Neural progenitor cell (in vitro differentiated cells): ENCODE results near the gene TAF6. TPM values are rescaled to one million over a fixed set of nuclear protein-coding genes. Genes with fewer than 3 reads are reported as not detected.

ENCODE experiments used
- DNase-seq: peaks from one replicate; pipeline ENCODE4 v3.0.0-alpha.2; 2016; ENCODE audit warnings: low spot score
- H2AFZ ChIP-seq: fragments of 200-600 bp; sonication (generic); replicated peaks from 2 replicates; pipeline ENCODE4 v1.6.1; 2016; ENCODE audit warnings: antibody characterized with exemption
- H3F3A ChIP-seq: fragments of 200-600 bp; sonication (generic); 2 replicates; pipeline ENCODE4 v1.6.1; 2016; ENCODE audit warnings: antibody characterized with exemption, low read depth
- H3K27ac ChIP-seq: fragments of 200-600 bp; sonication (generic); 2 replicates; pipeline ENCODE4 v1.5.1; 2016; ENCODE audit warnings: mild to moderate bottlenecking
- H3K27me3 ChIP-seq: fragments of 200-600 bp; sonication (generic); 2 replicates; pipeline ENCODE4 v1.6.1; 2016; ENCODE audit warnings: mild to moderate bottlenecking, moderate library complexity
- H3K36me3 ChIP-seq: fragments of 200-600 bp; sonication (generic); 2 replicates; pipeline ENCODE4 v1.5.1; 2016
- H3K4me1 ChIP-seq: fragments of 200-600 bp; sonication (generic); 2 replicates; pipeline ENCODE4 v1.6.1; 2016; ENCODE audit warnings: mixed run types
- H3K4me2 ChIP-seq: fragments of 200-600 bp; sonication (generic); 2 replicates; pipeline ENCODE4 v1.6.1; 2016
- H3K4me3 ChIP-seq: fragments of 200-600 bp; sonication (generic); 2 replicates; pipeline ENCODE4 v1.5.1; 2016
- H3K79me2 ChIP-seq: fragments of 200-600 bp; sonication (generic); 2 replicates; pipeline ENCODE4 v1.6.1; 2016; ENCODE audit warnings: low read depth
- H3K9ac ChIP-seq: fragments of 200-600 bp; sonication (generic); 2 replicates; pipeline ENCODE4 v1.6.1; 2016
- H3K9me3 ChIP-seq: fragments of 200-600 bp; sonication (generic); 2 replicates; pipeline ENCODE4 v1.5.1; 2016; ENCODE audit warnings: low read depth
- H4K20me1 ChIP-seq: fragments of 200-600 bp; sonication (generic); 2 replicates; pipeline ENCODE4 v1.6.1; 2016; ENCODE audit warnings: low read depth
- H3K27ac Mint-ChIP-seq: 3 replicates; pipeline ENCODE4 v1.8.0; 2021; ENCODE audit warnings: mixed read lengths
- H3K27me3 Mint-ChIP-seq: 2 replicates; pipeline ENCODE4 v1.8.0; 2022; ENCODE audit warnings: low read depth, mild to moderate bottlenecking, inconsistent platforms, moderate library complexity, mixed read lengths; ENCODE audit not compliant: insufficient read depth
- H3K36me3 Mint-ChIP-seq: 3 replicates; pipeline ENCODE4 v1.8.0; 2021; ENCODE audit warnings: mixed read lengths
- H3K4me1 Mint-ChIP-seq: 3 replicates; pipeline ENCODE4 v1.8.0; 2021; ENCODE audit warnings: mixed read lengths
- H3K4me3 Mint-ChIP-seq: 3 replicates; pipeline ENCODE4 v1.8.0; 2021; ENCODE audit warnings: mild to moderate bottlenecking, moderate library complexity, mixed read lengths
- H3K9me3 Mint-ChIP-seq: 3 replicates; pipeline ENCODE4 v1.8.0; 2020; ENCODE audit warnings: mixed read lengths
- EZH2 ChIP-seq: fragments of 200-600 bp; sonication (generic); IDR thresholded peaks from 2 replicates; pipeline ENCODE4 v1.6.1; 2017; ENCODE audit warnings: antibody characterized with exemption, mild to moderate bottlenecking, moderate library complexity
- EZH2phosphoT487 ChIP-seq: fragments of 200-600 bp; sonication (generic); IDR thresholded peaks from 2 replicates; pipeline ENCODE4 v1.6.1; 2017; ENCODE audit warnings: antibody characterized with exemption
- total RNA-seq: library from RNA; depleted of rRNA; stranded (reverse); fragments of >200 nt; gene quantifications from 2 replicates; pipeline ENCODE4 v1.2.3, GENCODE V29; 2015; ENCODE audit warnings: low replicate concordance
- TF ChIP-seq, protein P1 (sequence below): fragments of 200-600 bp; sonication (generic); IDR thresholded peaks from 2 replicates; pipeline ENCODE4 v1.5.1; 2017; ENCODE audit warnings: antibody characterized with exemption, mild to moderate bottlenecking

TAF6 gene
- total RNA-seq, 1 donor from 2014 or later: 66.1 TPM

DNA sequence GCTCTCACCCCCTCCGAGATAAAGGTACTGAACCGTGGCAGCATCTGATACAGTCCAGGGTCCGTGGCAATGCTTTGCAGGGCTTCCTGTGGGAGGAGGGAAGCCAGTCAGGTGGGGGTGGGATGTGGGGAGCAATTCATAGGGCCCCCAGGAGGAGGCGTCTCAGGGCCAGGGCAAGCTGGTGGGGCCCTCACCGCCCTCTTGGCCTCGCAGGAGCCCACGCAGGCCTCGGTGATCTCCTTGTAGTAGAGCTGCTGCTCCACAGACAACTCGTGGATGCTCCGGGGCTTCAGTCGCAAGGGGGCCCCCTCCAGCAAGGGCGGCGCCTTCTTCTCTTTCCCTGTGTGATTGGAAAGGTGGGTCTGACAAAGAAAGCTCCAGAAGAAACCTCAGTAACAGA lies 7.2 kb downstream of the TAF6 start:
- Histone ChIP-seq H3K9ac (no peak overlapping the region), H4K20me1 (no peaks in the 10 kb centered on the region), H3K36me3 (no peaks in the 10 kb centered on the region), H3K79me2 (no peaks in the 10 kb centered on the region), H3K27ac (no peak overlapping the region), H2AFZ (no peak overlapping the region), H3K4me3 (no peak overlapping the region), H3K4me2 (no peak overlapping the region), H3K4me1 (no peaks in the 10 kb centered on the region), H3F3A (peaks cover 3% of the 10 kb centered on the region), H3K9me3 (no peaks in the 10 kb centered on the region), H3K27me3 (no peaks in the 10 kb centered on the region)
- Mint-ChIP-seq H3K27ac (no peak overlapping the region), H3K9me3 (no peaks in the 10 kb centered on the region), H3K27me3 (peaks cover 5% of the 10 kb centered on the region), H3K36me3 (peaks cover 20% of the 10 kb centered on the region), H3K4me3 (no peak overlapping the region), H3K4me1 (peaks cover 2% of the 10 kb centered on the region)
- TF ChIP-seq, protein P1, sequence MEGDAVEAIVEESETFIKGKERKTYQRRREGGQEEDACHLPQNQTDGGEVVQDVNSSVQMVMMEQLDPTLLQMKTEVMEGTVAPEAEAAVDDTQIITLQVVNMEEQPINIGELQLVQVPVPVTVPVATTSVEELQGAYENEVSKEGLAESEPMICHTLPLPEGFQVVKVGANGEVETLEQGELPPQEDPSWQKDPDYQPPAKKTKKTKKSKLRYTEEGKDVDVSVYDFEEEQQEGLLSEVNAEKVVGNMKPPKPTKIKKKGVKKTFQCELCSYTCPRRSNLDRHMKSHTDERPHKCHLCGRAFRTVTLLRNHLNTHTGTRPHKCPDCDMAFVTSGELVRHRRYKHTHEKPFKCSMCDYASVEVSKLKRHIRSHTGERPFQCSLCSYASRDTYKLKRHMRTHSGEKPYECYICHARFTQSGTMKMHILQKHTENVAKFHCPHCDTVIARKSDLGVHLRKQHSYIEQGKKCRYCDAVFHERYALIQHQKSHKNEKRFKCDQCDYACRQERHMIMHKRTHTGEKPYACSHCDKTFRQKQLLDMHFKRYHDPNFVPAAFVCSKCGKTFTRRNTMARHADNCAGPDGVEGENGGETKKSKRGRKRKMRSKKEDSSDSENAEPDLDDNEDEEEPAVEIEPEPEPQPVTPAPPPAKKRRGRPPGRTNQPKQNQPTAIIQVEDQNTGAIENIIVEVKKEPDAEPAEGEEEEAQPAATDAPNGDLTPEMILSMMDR: no peak
- TF ChIP-seq EZH2 (no peak), EZH2phosphoT487 (no peak)
- DNase-seq: no peak

DNA sequence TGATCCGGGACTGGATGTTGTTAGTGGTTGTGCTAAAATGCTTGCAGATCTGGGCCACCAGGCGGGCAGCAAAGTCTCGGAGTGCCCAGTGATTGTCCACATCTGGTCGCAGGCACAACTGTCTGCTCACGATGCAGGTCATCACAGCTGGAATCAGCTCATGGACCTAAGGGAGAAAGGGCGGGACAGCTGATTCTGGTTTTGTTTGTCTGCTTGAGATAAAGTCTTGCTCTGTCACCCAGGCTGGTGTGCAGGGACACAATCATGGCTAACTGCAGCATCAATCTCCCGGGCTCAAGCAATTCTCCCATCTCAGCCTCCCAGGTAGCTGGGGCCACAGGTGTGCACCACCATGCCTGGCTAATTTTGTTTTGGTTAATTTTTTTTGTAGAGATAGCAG lies 8.0 kb downstream of the TAF6 start:
- no peak overlapping the region for H2AFZ ChIP-seq
- TF ChIP-seq EZH2phosphoT487 (no peak), EZH2 (no peak)
- TF ChIP-seq, protein P1: no peak
- Mint-ChIP-seq H3K4me1 (peaks cover 2% of the 10 kb centered on the region), H3K27me3 (peaks cover 5% of the 10 kb centered on the region), H3K9me3 (no peaks in the 10 kb centered on the region), H3K27ac (no peak overlapping the region), H3K4me3 (no peak overlapping the region), H3K36me3 (peaks cover 17% of the 10 kb centered on the region)
- H3K27me3 ChIP-seq: no peaks in the 10 kb centered on the region
- H3K4me1 ChIP-seq: no peaks in the 10 kb centered on the region
- H3F3A ChIP-seq: peaks cover 3% of the 10 kb centered on the region
- no peak overlapping the region for H3K4me2 ChIP-seq
- H3K36me3 ChIP-seq: no peaks in the 10 kb centered on the region
- H3K9ac ChIP-seq: no peak overlapping the region
- no peak for DNase-seq
- H3K27ac ChIP-seq: no peak overlapping the region
- H3K4me3 ChIP-seq: no peak overlapping the region
- H3K79me2 ChIP-seq: no peaks in the 10 kb centered on the region
- H4K20me1 ChIP-seq: no peaks in the 10 kb centered on the region
- no peaks in the 10 kb centered on the region for H3K9me3 ChIP-seq

DNA sequence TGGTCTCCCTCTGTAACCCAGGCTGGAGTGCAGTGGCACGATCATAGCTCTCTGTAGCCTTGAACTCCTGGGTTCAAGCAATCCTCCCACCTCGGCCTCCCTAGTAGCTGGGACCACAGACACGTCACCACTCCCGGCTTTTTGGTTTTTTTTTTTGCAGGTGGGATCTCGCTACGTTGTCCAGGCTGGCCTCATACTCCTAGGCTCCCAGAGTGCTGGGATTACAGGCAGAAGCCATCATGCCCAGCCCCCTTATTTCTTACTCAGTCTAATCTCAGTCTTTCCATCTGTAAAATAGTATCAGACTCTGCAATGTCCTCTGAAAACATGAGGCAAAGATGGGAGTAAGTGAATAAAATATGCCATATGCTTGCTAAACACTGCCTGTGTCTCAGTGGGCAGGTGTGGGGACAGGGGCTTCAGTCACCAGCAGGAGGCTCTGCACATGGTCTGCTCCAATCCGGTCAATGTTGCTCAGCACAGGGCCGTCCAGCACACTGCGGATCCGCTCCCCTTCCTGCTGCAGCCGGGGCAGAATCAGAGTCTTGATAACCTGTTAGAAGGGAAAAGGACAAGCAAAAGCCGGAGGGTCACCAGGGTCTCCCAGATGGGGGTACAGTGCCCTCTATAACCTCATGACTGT lies 9.5 kb downstream of the TAF6 start:
- H3K27me3 Mint-ChIP-seq: peaks cover 7% of the 10 kb centered on the region
- H3F3A ChIP-seq: peaks cover 3% of the 10 kb centered on the region
- H3K79me2 ChIP-seq: no peaks in the 10 kb centered on the region
- no peak overlapping the region for H3K27ac Mint-ChIP-seq
- H3K9me3 ChIP-seq: no peaks in the 10 kb centered on the region
- DNase-seq: no peak
- TF ChIP-seq, protein P1: no peak
- TF ChIP-seq EZH2phosphoT487: no peak
- H3K36me3 ChIP-seq: no peaks in the 10 kb centered on the region
- H3K36me3 Mint-ChIP-seq: peaks cover 14% of the 10 kb centered on the region
- no peaks in the 10 kb centered on the region for H3K9me3 Mint-ChIP-seq
- H3K9ac ChIP-seq: no peak overlapping the region
- H3K4me3 Mint-ChIP-seq: no peak overlapping the region
- no peak overlapping the region for H3K27ac ChIP-seq
- no peaks in the 10 kb centered on the region for H3K27me3 ChIP-seq
- H3K4me3 ChIP-seq: no peak overlapping the region
- no peaks in the 10 kb centered on the region for H4K20me1 ChIP-seq
- no peak overlapping the region for H2AFZ ChIP-seq
- H3K4me1 ChIP-seq: no peaks in the 10 kb centered on the region
- peaks cover 2% of the 10 kb centered on the region for H3K4me1 Mint-ChIP-seq
- H3K4me2 ChIP-seq: no peak overlapping the region
